ENCODE measurements around the gene SAV1.
"Not testable (repeated sequence)": the region's sequence is repeated elsewhere in the genome, so short reads cannot be mapped to it uniquely, and the experiment has no call there.

Gene SAV1

GRCh38 chr14:50667996-50668825 is at the start of gene SAV1:
SAV1 (minus strand) TSS chr14:50668306; CDS start chr14:50667967, 339 bp downstream.
- Histone ChIP-seq H3K79me2 (ENCODE audit: control insufficient read depth, insufficient read depth, low read length, unreplicated experiment) (peaks cover 25% of the 10 kb centered on the region), H3K27ac (ENCODE audit: low read depth, low read length) (peak within 1 kb of the TSS; percentile 90)

GRCh38 chr14:50717811-50718210 is 49.7 kb upstream of the SAV1 start:
- Histone ChIP-seq H3K79me2 (ENCODE audit: control insufficient read depth, insufficient read depth, low read length, unreplicated experiment) (no peaks in the 10 kb centered on the region), H3K4me3 (ENCODE audit: low read depth, low read length) (no peak overlapping the region), H3K4me1 (ENCODE audit: control insufficient read depth, insufficient read depth, low read length, unreplicated experiment) (no peaks in the 10 kb centered on the region), H3K27ac (ENCODE audit: low read depth, low read length) (no peak overlapping the region), H3K36me3 (ENCODE audit: insufficient read depth, low read length) (0 out of 2 replicates have a peak, but pooled peaks cover 4% of the 10 kb centered on the region), H2AFZ (ENCODE audit: low read length, unreplicated experiment) (no peak overlapping the region), H3K27me3 (ENCODE audit: insufficient read depth, low read length) (no peaks in the 10 kb centered on the region)

More at GRCh38 chr14:50667996-50668825, at the start of gene SAV1:
- no peaks in the 10 kb centered on the region for H3K27me3 ChIP-seq (ENCODE audit: insufficient read depth, low read length)
- peak within 1 kb of the TSS; percentile 85 for H3K4me3 ChIP-seq (ENCODE audit: low read depth, low read length)
- H3K4me1 ChIP-seq (ENCODE audit: control insufficient read depth, insufficient read depth, low read length, unreplicated experiment), result peaks cover 10% of the 10 kb centered on the region
- H3K36me3 ChIP-seq (ENCODE audit: insufficient read depth, low read length), result no peaks in the 10 kb centered on the region
- peak within 1 kb of the TSS; percentile 96 for H2AFZ ChIP-seq (ENCODE audit: low read length, unreplicated experiment)

- Histone ChIP-seq H3K27me3 (ENCODE audit: insufficient read depth, low read length) (no peaks in the 10 kb centered on the region), H3K79me2 (ENCODE audit: control insufficient read depth, insufficient read depth, low read length, unreplicated experiment) (no peaks in the 10 kb centered on the region), H3K4me1 (ENCODE audit: control insufficient read depth, insufficient read depth, low read length, unreplicated experiment) (no peaks in the 10 kb centered on the region), H2AFZ (ENCODE audit: low read length, unreplicated experiment) (no peak overlapping the region), H3K36me3 (ENCODE audit: insufficient read depth, low read length) (no peaks in the 10 kb centered on the region), H3K4me3 (ENCODE audit: low read depth, low read length) (no peak overlapping the region), H3K27ac (ENCODE audit: low read depth, low read length) (no peak overlapping the region)
These were observed 46.5 kb upstream of the SAV1 start for GRCh38 chr14:50714450-50715073.

- H3K4me1 ChIP-seq (ENCODE audit: control insufficient read depth, insufficient read depth, low read length, unreplicated experiment), result no peaks in the 10 kb centered on the region
- H3K4me3 ChIP-seq (ENCODE audit: low read depth, low read length), result no peak overlapping the region
- H3K79me2 ChIP-seq (ENCODE audit: control insufficient read depth, insufficient read depth, low read length, unreplicated experiment), result no peaks in the 10 kb centered on the region
- H3K27ac ChIP-seq (ENCODE audit: low read depth, low read length), result no peak overlapping the region
- no peaks in the 10 kb centered on the region for H3K27me3 ChIP-seq (ENCODE audit: insufficient read depth, low read length)
- no peak overlapping the region for H2AFZ ChIP-seq (ENCODE audit: low read length, unreplicated experiment)
- no peaks in the 10 kb centered on the region for H3K36me3 ChIP-seq (ENCODE audit: insufficient read depth, low read length)
These were observed 42.9 kb upstream of the SAV1 start for GRCh38 chr14:50711043-50711442.

GRCh38 chr14:50705026-50705593 is 37.0 kb upstream of the SAV1 start:
- H3K4me3 ChIP-seq (ENCODE audit: low read depth, low read length), result no peak overlapping the region
- no peaks in the 10 kb centered on the region for H3K79me2 ChIP-seq (ENCODE audit: control insufficient read depth, insufficient read depth, low read length, unreplicated experiment)
- no peak overlapping the region for H3K27ac ChIP-seq (ENCODE audit: low read depth, low read length)
- H3K4me1 ChIP-seq (ENCODE audit: control insufficient read depth, insufficient read depth, low read length, unreplicated experiment), result no peaks in the 10 kb centered on the region
- no peak overlapping the region for H2AFZ ChIP-seq (ENCODE audit: low read length, unreplicated experiment)
- peaks cover 28% of the 10 kb centered on the region for H3K27me3 ChIP-seq (ENCODE audit: insufficient read depth, low read length)
- no peaks in the 10 kb centered on the region for H3K36me3 ChIP-seq (ENCODE audit: insufficient read depth, low read length)

GRCh38 chr14:50704454-50705010 is 36.4 kb upstream of the SAV1 start:
- Histone ChIP-seq H3K79me2 (ENCODE audit: control insufficient read depth, insufficient read depth, low read length, unreplicated experiment) (no peaks in the 10 kb centered on the region), H3K27ac (ENCODE audit: low read depth, low read length) (no peak overlapping the region), H3K36me3 (ENCODE audit: insufficient read depth, low read length) (no peaks in the 10 kb centered on the region), H3K27me3 (ENCODE audit: insufficient read depth, low read length) (peaks cover 34% of the 10 kb centered on the region), H2AFZ (ENCODE audit: low read length, unreplicated experiment) (no peak overlapping the region), H3K4me1 (ENCODE audit: control insufficient read depth, insufficient read depth, low read length, unreplicated experiment) (no peaks in the 10 kb centered on the region), H3K4me3 (ENCODE audit: low read depth, low read length) (no peak overlapping the region)

- Histone ChIP-seq H2AFZ (ENCODE audit: low read length, unreplicated experiment) (no peak overlapping the region), H3K27me3 (ENCODE audit: insufficient read depth, low read length) (peaks cover 50% of the 10 kb centered on the region), H3K4me1 (ENCODE audit: control insufficient read depth, insufficient read depth, low read length, unreplicated experiment) (no peaks in the 10 kb centered on the region), H3K79me2 (ENCODE audit: control insufficient read depth, insufficient read depth, low read length, unreplicated experiment) (no peaks in the 10 kb centered on the region), H3K27ac (ENCODE audit: low read depth, low read length) (no peak overlapping the region), H3K4me3 (ENCODE audit: low read depth, low read length) (no peak overlapping the region), H3K36me3 (ENCODE audit: insufficient read depth, low read length) (no peaks in the 10 kb centered on the region)
These were observed 29.7 kb upstream of the SAV1 start for GRCh38 chr14:50697659-50698290.

- H2AFZ ChIP-seq (ENCODE audit: low read length, unreplicated experiment); H3K36me3 ChIP-seq (ENCODE audit: insufficient read depth, low read length); H3K4me1 ChIP-seq (ENCODE audit: control insufficient read depth, insufficient read depth, low read length, unreplicated experiment); H3K27ac ChIP-seq (ENCODE audit: low read depth, low read length); H3K4me3 ChIP-seq (ENCODE audit: low read depth, low read length); H3K79me2 ChIP-seq (ENCODE audit: control insufficient read depth, insufficient read depth, low read length, unreplicated experiment): not testable (repeated sequence)
- peaks cover 21% of the 10 kb centered on the region; the same call in 1 of the 2 replicates for H3K27me3 ChIP-seq (ENCODE audit: insufficient read depth, low read length)
These were observed 26.2 kb upstream of the SAV1 start for GRCh38 chr14:50694260-50694659.

GRCh38 chr14:50688875-50689274 is 20.8 kb upstream of the SAV1 start:
- Histone ChIP-seq H3K27ac (ENCODE audit: low read depth, low read length) (no peak overlapping the region), H3K4me3 (ENCODE audit: low read depth, low read length) (no peak overlapping the region), H3K36me3 (ENCODE audit: insufficient read depth, low read length) (no peaks in the 10 kb centered on the region), H3K27me3 (ENCODE audit: insufficient read depth, low read length) (peaks cover 6% of the 10 kb centered on the region; the same call in 1 of the 2 replicates), H2AFZ (ENCODE audit: low read length, unreplicated experiment) (no peak overlapping the region), H3K4me1 (ENCODE audit: control insufficient read depth, insufficient read depth, low read length, unreplicated experiment) (no peaks in the 10 kb centered on the region), H3K79me2 (ENCODE audit: control insufficient read depth, insufficient read depth, low read length, unreplicated experiment) (no peaks in the 10 kb centered on the region)

- Histone ChIP-seq H3K36me3 (ENCODE audit: insufficient read depth, low read length) (no peaks in the 10 kb centered on the region), H3K27me3 (ENCODE audit: insufficient read depth, low read length) (no peaks in the 10 kb centered on the region), H2AFZ (ENCODE audit: low read length, unreplicated experiment) (no peak overlapping the region), H3K27ac (ENCODE audit: low read depth, low read length) (no peak overlapping the region), H3K4me1 (ENCODE audit: control insufficient read depth, insufficient read depth, low read length, unreplicated experiment) (peaks cover 29% of the 10 kb centered on the region), H3K4me3 (ENCODE audit: low read depth, low read length) (no peak overlapping the region), H3K79me2 (ENCODE audit: control insufficient read depth, insufficient read depth, low read length, unreplicated experiment) (no peaks in the 10 kb centered on the region)
These were observed 11.6 kb upstream of the SAV1 start for GRCh38 chr14:50679674-50680073.

All from ACC112 (cell line).